ES-I3 (cell line): ENCODE measurements around the gene RAB23.

ENCODE experiments used
- H3K36me3 ChIP-seq: 2 replicates; pipeline ENCODE4 v1.6.1; 2013; ENCODE audit warnings: mild to moderate bottlenecking, low read length, control low read depth, moderate library complexity; ENCODE audit not compliant: insufficient read depth
- H3K4me1 ChIP-seq: 2 replicates; pipeline ENCODE4 v1.6.1; 2013; ENCODE audit warnings: mild to moderate bottlenecking, control low read depth, low read length; ENCODE audit not compliant: insufficient read depth
- H3K9ac ChIP-seq: 2 replicates; pipeline ENCODE4 v1.6.1; 2013; ENCODE audit warnings: low read depth, mild to moderate bottlenecking, low read length, moderate library complexity
- H3K9me3 ChIP-seq: 2 replicates; pipeline ENCODE4 v1.6.1; 2013; ENCODE audit warnings: mild to moderate bottlenecking, low read length, moderate library complexity; ENCODE audit not compliant: control insufficient read depth, insufficient read depth

The RAB23 gene

GRCh38 chr6:57217270-57217669, 4.8 kb downstream of the RAB23 start:
- Histone ChIP-seq H3K9ac (no peak overlapping the region), H3K9me3 (no peaks in the 10 kb centered on the region), H3K36me3 (no peaks in the 10 kb centered on the region), H3K4me1 (no peaks in the 10 kb centered on the region)

- Histone ChIP-seq H3K36me3 (no peaks in the 10 kb centered on the region), H3K9me3 (no peaks in the 10 kb centered on the region), H3K9ac (no peak overlapping the region), H3K4me1 (no peaks in the 10 kb centered on the region)
Measured at GRCh38 chr6:57216235-57217101, 5.6 kb downstream of the RAB23 start.

- H3K9me3 ChIP-seq: no peaks in the 10 kb centered on the region
- no peaks in the 10 kb centered on the region for H3K36me3 ChIP-seq
- H3K4me1 ChIP-seq: no peaks in the 10 kb centered on the region
- no peak overlapping the region for H3K9ac ChIP-seq
Measured at GRCh38 chr6:57215260-57215659, 6.8 kb downstream of the RAB23 start.

GRCh38 chr6:57210060-57210459, 12.0 kb downstream of the RAB23 start:
- no peaks in the 10 kb centered on the region for H3K9me3 ChIP-seq
- no peak overlapping the region for H3K9ac ChIP-seq
- H3K36me3 ChIP-seq: no peaks in the 10 kb centered on the region
- peaks cover 15% of the 10 kb centered on the region for H3K4me1 ChIP-seq

- Histone ChIP-seq H3K4me1 (peaks cover 15% of the 10 kb centered on the region), H3K9me3 (no peaks in the 10 kb centered on the region), H3K9ac (no peak overlapping the region), H3K36me3 (no peaks in the 10 kb centered on the region)
Measured at GRCh38 chr6:57209030-57209429, 13.1 kb downstream of the RAB23 start.

- Histone ChIP-seq H3K9me3 (no peaks in the 10 kb centered on the region), H3K9ac (no peak overlapping the region), H3K36me3 (no peaks in the 10 kb centered on the region), H3K4me1 (peaks cover 15% of the 10 kb centered on the region)
Measured at GRCh38 chr6:57207872-57208271, 14.2 kb downstream of the RAB23 start.

GRCh38 chr6:57207141-57207540, 15.0 kb downstream of the RAB23 start:
- H3K4me1 ChIP-seq: peaks cover 15% of the 10 kb centered on the region
- no peaks in the 10 kb centered on the region for H3K36me3 ChIP-seq
- H3K9ac ChIP-seq: no peak overlapping the region
- H3K9me3 ChIP-seq: no peaks in the 10 kb centered on the region

- H3K4me1 ChIP-seq: peaks cover 15% of the 10 kb centered on the region
- H3K9me3 ChIP-seq: no peaks in the 10 kb centered on the region
- no peaks in the 10 kb centered on the region for H3K36me3 ChIP-seq
- H3K9ac ChIP-seq: no peak overlapping the region
Measured at GRCh38 chr6:57205550-57206328, 16.4 kb downstream of the RAB23 start.

- Histone ChIP-seq H3K9me3 (no peaks in the 10 kb centered on the region; the same call in 1 of the 2 replicates), H3K9ac (no peak overlapping the region), H3K36me3 (no peaks in the 10 kb centered on the region), H3K4me1 (peaks cover 19% of the 10 kb centered on the region)
Measured at GRCh38 chr6:57201718-57202117, 20.4 kb downstream of the RAB23 start.

GRCh38 chr6:57198926-57199636, 23.0 kb downstream of the RAB23 start:
- Histone ChIP-seq H3K9ac (no peak overlapping the region), H3K9me3 (no peaks in the 10 kb centered on the region; the same call in 1 of the 2 replicates), H3K4me1 (peaks cover 7% of the 10 kb centered on the region), H3K36me3 (no peaks in the 10 kb centered on the region)

GRCh38 chr6:57195457-57195856, 26.6 kb downstream of the RAB23 start:
- Histone ChIP-seq H3K36me3 (no peaks in the 10 kb centered on the region), H3K4me1 (peaks cover 7% of the 10 kb centered on the region), H3K9ac (no peak overlapping the region), H3K9me3 (no peaks in the 10 kb centered on the region; the same call in 1 of the 2 replicates)

GRCh38 chr6:57193177-57193576, 28.9 kb downstream of the RAB23 start:
- Histone ChIP-seq H3K36me3 (no peaks in the 10 kb centered on the region), H3K9ac (no peak overlapping the region), H3K9me3 (no peaks in the 10 kb centered on the region), H3K4me1 (no peaks in the 10 kb centered on the region)

- H3K4me1 ChIP-seq: no peaks in the 10 kb centered on the region
- peaks cover 3% of the 10 kb centered on the region; the same call in 1 of the 2 replicates for H3K36me3 ChIP-seq
- no peak overlapping the region for H3K9ac ChIP-seq
- H3K9me3 ChIP-seq: no peaks in the 10 kb centered on the region
Measured at GRCh38 chr6:57190140-57190539, 32.0 kb downstream of the RAB23 start.

GRCh38 chr6:57183336-57183735, 38.8 kb downstream of the RAB23 start:
- no peaks in the 10 kb centered on the region for H3K9me3 ChIP-seq
- peaks cover 8% of the 10 kb centered on the region for H3K36me3 ChIP-seq
- no peak overlapping the region for H3K9ac ChIP-seq
- H3K4me1 ChIP-seq: no peaks in the 10 kb centered on the region
